Measurements from ENCODE around the gene SUPT6H. TPM values are rescaled to one million over a fixed set of nuclear protein-coding genes. Genes with fewer than 3 reads are reported as not detected.

Gene SUPT6H
- total RNA-seq, 2 donors from 2014 or later = 26.5 to 37.2 TPM

- Histone ChIP-seq H3K9me3 (no peaks in the 10 kb centered on the region), H3K4me3 (no peak overlapping the region), H3K4me1 (peaks cover 18% of the 10 kb centered on the region), H3K27ac (no peak overlapping the region), H3K27me3 (peaks cover 0 to 6% of the 10 kb centered on the region in 2 donors), H3K36me3 (replicated peaks in 1 of 2; ENCODE audit: insufficient read depth in 1 of 2, low read depth in 2 of 2) (no peaks in the 10 kb centered on the region)
- TF ChIP-seq POLR2A (IDR thresholded peaks at IDR 0.05) (no peak), CTCF (IDR thresholded peaks at IDR 0.05) (no peak)
- intact Hi-C loops (cut with DNase I) = no loop called here
- ATAC-seq (no peak), DNase-seq (no peak)
- WGBS, 2 donors = 75 to 96% methylated on average over 2 of the region's 2 CpGs
Measured at GRCh38 chr17:28715217-28715616, 53.2 kb downstream of the SUPT6H start.

- Histone ChIP-seq H3K27ac (peak overlapping the region in 3 of 4 donors; percentile 38 to 77 (median 76)), H3K4me1 (peaks cover 24% of the 10 kb centered on the region), H3K27me3 (peaks cover 0 to 6% of the 10 kb centered on the region in 2 donors), H3K9me3 (no peaks in the 10 kb centered on the region), H3K4me3 (no peak overlapping the region), H3K36me3 (replicated peaks in 1 of 2; ENCODE audit: insufficient read depth in 1 of 2, low read depth in 2 of 2) (no peaks in the 10 kb centered on the region)
- ATAC-seq (no peak), DNase-seq (no peak)
- TF ChIP-seq POLR2A (IDR thresholded peaks at IDR 0.05) (no peak), CTCF (IDR thresholded peaks at IDR 0.05) (no peak)
- WGBS, 2 donors = 26 to 91% methylated on average over 10 to 61 of the region's 63 CpGs
- intact Hi-C loops (cut with DNase I) = no loop called here
Measured at GRCh38 chr17:28716740-28717577, 55.0 kb downstream of the SUPT6H start.

GRCh38 chr17:28717578-28718332 lies 55.8 kb downstream of the SUPT6H start, which contains the start of gene RAB34:
Gene RAB34, minus strand, starts transcription at chr17:28717868. Its CDS starts 602 bp downstream, at chr17:28717266.
- H3K36me3 ChIP-seq (replicated peaks in 1 of 2; ENCODE audit: insufficient read depth in 1 of 2, low read depth in 2 of 2) = peaks cover 3 to 7% of the 10 kb centered on the region in 2 donors
- TF ChIP-seq POLR2A (IDR thresholded peaks at IDR 0.05) (peak in 1 of 3 donors; percentile 3), CTCF (IDR thresholded peaks at IDR 0.05) (no peak)
- H3K27ac ChIP-seq = peak within 1 kb of the TSS; percentile 38 to 77 (median 74)
- H3K27me3 ChIP-seq = peaks cover 0 to 6% of the 10 kb centered on the region in 2 donors
- H3K4me1 ChIP-seq = peaks cover 29% of the 10 kb centered on the region
- peak in 3 of 4 donors; percentile 31 to 48 (median 40) for DNase-seq
- intact Hi-C loops (cut with DNase I) = no loop called here
- 27 to 58% methylated on average over 8 to 59 of the region's 60 CpGs for WGBS, 2 donors
- no peak within 1 kb of the TSS for H3K4me3 ChIP-seq
- no peaks in the 10 kb centered on the region for H3K9me3 ChIP-seq
- ATAC-seq = no peak

- peaks cover 8 to 14% of the 10 kb centered on the region in 2 donors for H3K36me3 ChIP-seq (replicated peaks in 1 of 2; ENCODE audit: insufficient read depth in 1 of 2, low read depth in 2 of 2)
- peak overlapping the region in 3 of 4 donors; percentile 71 to 77 (median 76) for H3K27ac ChIP-seq
- H3K9me3 ChIP-seq = no peaks in the 10 kb centered on the region
- no peak for TF ChIP-seq CTCF (IDR thresholded peaks at IDR 0.05)
- TF ChIP-seq POLR2A (IDR thresholded peaks at IDR 0.05) = no peak
- peaks cover 30% of the 10 kb centered on the region for H3K4me1 ChIP-seq
- WGBS, 2 donors = 62 to 79% methylated on average over 18 of the region's 18 CpGs
- DNase-seq = no peak
- H3K4me3 ChIP-seq = no peak overlapping the region
- no peak for ATAC-seq
- intact Hi-C loops (cut with DNase I) = no loop called here
- peaks cover 0 to 6% of the 10 kb centered on the region in 2 donors for H3K27me3 ChIP-seq
Measured at GRCh38 chr17:28718333-28719020, 56.5 kb downstream of the SUPT6H start.
